Panc1 (cell line): ENCODE results near the gene HELZ2. TPM values are rescaled to one million over a fixed set of nuclear protein-coding genes. Genes with fewer than 3 reads are reported as not detected.

ENCODE experiments used
- ATAC-seq: fragments of 200-7000 bp; cut with Tn5 transposase; 2 replicates; pipeline ENCODE4 v1.9.1; 2020; ENCODE audit warnings: mild to moderate bottlenecking, moderate library complexity
- BruUV-seq: library from RNA; stranded (reverse); fragments of 400-500 nt; replicated peaks from 2 replicates; lab custom pipeline; 2021; lab: Mats Ljungman, UMichigan
- CTCF ChIA-PET: fragments of 300-600 bp; sonication (Branson Sonifier 250); formaldehyde crosslinking; loops from one replicate; lab custom pipeline; 2022; ENCODE audit warnings: antibody characterized with exemption; lab: Charles Lee
- POLR2A ChIA-PET: fragments of 300-600 bp; sonication (Branson Sonifier 250); formaldehyde crosslinking; loops from one replicate; lab custom pipeline; 2022; ENCODE audit warnings: antibody characterized with exemption; lab: Charles Lee
- DNase-seq: peaks from one replicate; pipeline ENCODE4 v3.0.0-alpha.2; 2010; ENCODE audit warnings: low read depth, low spot score
- H3K27ac ChIP-seq: 2 replicates; pipeline ENCODE4 v1.5.1; 2011; ENCODE audit warnings: mild to moderate bottlenecking, low read length, inconsistent platforms
- H3K27me3 ChIP-seq: fragments of 200-500 bp; sonication (Bioruptor generic); 2 replicates; pipeline ENCODE4 v1.6.0; 2014; ENCODE audit warnings: low read length, inconsistent platforms; ENCODE audit not compliant: control insufficient read depth, insufficient read depth
- H3K36me3 ChIP-seq: fragments of 200-500 bp; sonication (Bioruptor generic); 2 replicates; pipeline ENCODE4 v1.5.1; 2014; ENCODE audit warnings: inconsistent platforms, mild to moderate bottlenecking, low read length, moderate library complexity; ENCODE audit not compliant: control insufficient read depth, insufficient read depth
- H3K4me1 ChIP-seq: 2 replicates; pipeline ENCODE4 v1.5.1; 2011; ENCODE audit warnings: inconsistent platforms, mild to moderate bottlenecking, low read length, moderate library complexity; ENCODE audit not compliant: control insufficient read depth, insufficient read depth
- H3K4me3 ChIP-seq, 2 experiments: 2 replicates each; pipeline ENCODE4 v1.5.1; 2011 to 2012; ENCODE audit warnings: low read depth in 2 of 2, low read length in 2 of 2, mild to moderate bottlenecking in 2 of 2, inconsistent platforms in 1 of 2, moderate library complexity in 1 of 2
- H3K9me3 ChIP-seq: fragments of 200-500 bp; sonication (Bioruptor generic); 2 replicates; pipeline ENCODE4 v1.5.1; 2014; ENCODE audit warnings: low read depth, mild to moderate bottlenecking, inconsistent platforms, low read length, moderate library complexity; ENCODE audit not compliant: control insufficient read depth, insufficient read depth
- CTCF ChIP-seq: fragments of 450-650 bp; IDR thresholded peaks from 2 replicates; pipeline ENCODE4 v1.5.1; 2017; ENCODE audit warnings: mild to moderate bottlenecking
- POLR2AphosphoS5 ChIP-seq: IDR thresholded peaks from 2 replicates; pipeline ENCODE4 v1.6.1; 2012; ENCODE audit warnings: mild to moderate bottlenecking, low read depth, low read length, moderate library complexity
- REST ChIP-seq, 2 experiments: IDR thresholded peaks; 2 replicates each; pipeline ENCODE4 v1.6.1; 2011 to 2012; ENCODE audit warnings: low read depth in 2 of 2, control low read depth in 1 of 2, low read length in 1 of 2, mild to moderate bottlenecking in 1 of 2, moderate library complexity in 1 of 2; ENCODE audit not compliant: insufficient read depth in 1 of 2
- SIN3A ChIP-seq: IDR thresholded peaks from 2 replicates; pipeline ENCODE4 v1.6.1; 2012; ENCODE audit warnings: low read depth, mild to moderate bottlenecking, low read length, moderate library complexity, borderline replicate concordance; ENCODE audit not compliant: insufficient read depth
- TCF7L2 ChIP-seq: IDR thresholded peaks from 2 replicates; pipeline ENCODE4 v1.6.1; 2011; ENCODE audit warnings: mild to moderate bottlenecking, low read depth, low read length, inconsistent platforms
- in situ Hi-C: cut with HindIII; loops from 2 replicates; pipeline ENCODE4 v1.10.0; 2016; ENCODE audit warnings: low sequenced_read_pairs, low pct_unique_long_range_greater_than_20kb
- intact Hi-C: fragments of 100-400 bp; cut with micrococcal nuclease; formaldehyde crosslinking; loops from one replicate; pipeline ENCODE4 v1.10.0; 2022; ENCODE audit not compliant: unreplicated experiment
- total RNA-seq: library from RNA; stranded (reverse); gene quantifications from one replicate; pipeline ENCODE4 v1.2.1, GENCODE V29; 2021; ENCODE audit not compliant: unreplicated experiment

Gene HELZ2
- total RNA-seq, 1 experiment from 2014 or later = 41.5 TPM

- ATAC-seq (no peak), DNase-seq (no peak)
- Histone ChIP-seq H3K27ac (no peak overlapping the region), H3K9me3 (no peaks in the 10 kb centered on the region), H3K4me1 (peaks cover 15% of the 10 kb centered on the region), H3K36me3 (no peaks in the 10 kb centered on the region), H3K27me3 (no peaks in the 10 kb centered on the region), H3K4me3 (no peak overlapping the region)
- CTCF ChIA-PET = interaction anchor here (0.6 kb wide), 1 partner anchor 89 kb away, joined by 4 read pairs; no protein-coding TSS in a partner anchor
- TF ChIP-seq CTCF (no peak), SIN3A (no peak), TCF7L2 (no peak), REST (IDR thresholded peaks at IDR 0.05; ENCODE audit: insufficient read depth in 1 of 2, low read depth in 2 of 2, low read length in 1 of 2) (no peak), POLR2AphosphoS5 (no peak)
- in situ Hi-C loops = no loop called here
- POLR2A ChIA-PET = no interaction called here
- BruUV-seq = no TSS peak
- intact Hi-C loops = no loop called here
Measured at GRCh38 chr20:63541371-63541770, 32.7 kb downstream of the HELZ2 start.

GRCh38 chr20:63540417-63541186 is 33.4 kb downstream of the HELZ2 start:
- Histone ChIP-seq H3K4me3 (no peak overlapping the region), H3K4me1 (peaks cover 18% of the 10 kb centered on the region), H3K27me3 (no peaks in the 10 kb centered on the region), H3K36me3 (no peaks in the 10 kb centered on the region), H3K9me3 (no peaks in the 10 kb centered on the region), H3K27ac (no peak overlapping the region)
- ATAC-seq = no peak
- POLR2A ChIA-PET = no interaction called here
- no peak for DNase-seq
- in situ Hi-C loops = no loop called here
- CTCF ChIA-PET = no interaction called here
- no TSS peak for BruUV-seq
- intact Hi-C loops = no loop called here
- no peak for TF ChIP-seq TCF7L2
- no peak for TF ChIP-seq SIN3A
- no peak for TF ChIP-seq REST (IDR thresholded peaks at IDR 0.05; ENCODE audit: insufficient read depth in 1 of 2, low read depth in 2 of 2, low read length in 1 of 2)
- no peak for TF ChIP-seq CTCF
- TF ChIP-seq POLR2AphosphoS5 = no peak
